ENCODE data around the gene HMOX1. TPM values are rescaled to one million over a fixed set of nuclear protein-coding genes. Genes with fewer than 3 reads are reported as not detected.

Gene HMOX1
- total and polyA plus RNA-seq, 2 of the 8 experiments (the other 6 are each of a cell fraction or from before 2014, with no cell fraction given) = 25.0 to 41.6 TPM

GRCh38 chr22:35422145-35422544 lies 41.2 kb downstream of the HMOX1 start:
- H4K8ac ChIP-seq (ENCODE audit: extremely low read depth, insufficient read depth, low read length) = no peak overlapping the region
- H3K79me1 ChIP-seq (ENCODE audit: low read depth, low read length) = peaks cover 3% of the 10 kb centered on the region; the same call in 1 of the 2 replicates
- no peak overlapping the region for H3K56ac ChIP-seq (replicated peaks; ENCODE audit: insufficient read length, low read depth, low read length)
- H4K20me1 ChIP-seq (replicated peaks in 1 of 2; ENCODE audit: control insufficient read depth in 1 of 2, insufficient read depth in 2 of 2, low read length in 2 of 2) = peaks cover 22 to 30% of the 10 kb centered on the region in 2 experiments
- no peak overlapping the region for H3K27ac ChIP-seq (ENCODE audit: low read depth, low read length)
- DNase-seq (ENCODE audit: low read depth in 1 of 2, low spot score in 2 of 2) = no peak
- no peaks in the 10 kb centered on the region for H3K27me3 ChIP-seq (replicated peaks in 1 of 4; ENCODE audit: control insufficient read depth in 3 of 4, extremely low read depth in 1 of 4, insufficient read depth in 3 of 4, low read length in 3 of 4)
- FAIRE-seq = no peak
- H3K9ac ChIP-seq (replicated peaks in 1 of 4; ENCODE audit: extremely low read depth in 1 of 4, low read depth in 3 of 4, low read length in 3 of 4) = no peak overlapping the region
- H3K4me2 ChIP-seq (ENCODE audit: insufficient read depth in 1 of 2, low read depth in 2 of 2, low read length in 2 of 2) = no peak overlapping the region
- no peak overlapping the region for H2BK15ac ChIP-seq (ENCODE audit: low read length)
- no peaks in the 10 kb centered on the region for H3K9me3 ChIP-seq (ENCODE audit: insufficient read depth in 2 of 2, low read depth in 1 of 2, low read length in 1 of 2)
- H2AFZ ChIP-seq (ENCODE audit: low read length) = no peak overlapping the region
- no peak overlapping the region for H3K4me3 ChIP-seq (ENCODE audit: extremely low read depth in 1 of 4, insufficient read depth in 2 of 4, low read depth in 3 of 4, low read length in 4 of 4)
- peaks cover 3 to 13% (median 7%) of the 10 kb centered on the region in 4 experiments; a peak in 6 of 7 replicates for H3K4me1 ChIP-seq (replicated peaks in 1 of 4; ENCODE audit: control insufficient read depth in 3 of 4, insufficient read depth in 4 of 4, low read length in 3 of 4)
- no peak overlapping the region for H2BK20ac ChIP-seq (ENCODE audit: low read length)
- H3K23ac ChIP-seq (ENCODE audit: insufficient read length) = no peak overlapping the region
- no peak overlapping the region for H2AK5ac ChIP-seq (ENCODE audit: low read depth, low read length)
- ChIA-PET POLR2A (ENCODE audit: partially characterized antibody) (interaction anchor here (1.4 to 57.4 kb wide), 4 partner anchors 7 to 87 kb away, joined by 3 to 1995 read pairs (median 1000); partner anchors contain the start of genes HMOX1 and MCM5), CTCF (ENCODE audit: partially characterized antibody) (interaction anchor here (0.9 to 11.3 kb wide), 8 partner anchors 9 to 126 kb away, joined by 3 to 122 read pairs (median 5); no protein-coding TSS in a partner anchor)
- TF ChIP-seq RXRA (IDR thresholded peaks at IDR 0.05; ENCODE audit: insufficient read depth, low read depth, low read length) (no peak), TEAD4 (IDR thresholded peaks at IDR 0.05; ENCODE audit: low read depth, low read length) (no peak), E2F6 (IDR thresholded peaks at IDR 0.05) (no peak), ATF3 (IDR thresholded peaks at IDR 0.05; ENCODE audit: insufficient read depth, low read depth, low read length) (no peak), ATF2 (IDR thresholded peaks at IDR 0.05; ENCODE audit: low read length) (no peak), ZNF274 (IDR thresholded peaks at IDR 0.05; ENCODE audit: borderline replicate concordance, extremely low read depth, low read length) (no peak), POLR2AphosphoS5 (IDR thresholded peaks at IDR 0.05; ENCODE audit: low read depth, low read length) (peak; percentile 68; the same call in 1 of the 2 replicates), GTF2F1 (IDR thresholded peaks at IDR 0.05; ENCODE audit: borderline replicate concordance, low read depth, low read length) (no peak), CHD1 (IDR thresholded peaks at IDR 0.05; ENCODE audit: low read depth, low read length) (no peak)
- H3K18ac ChIP-seq (ENCODE audit: extremely low read depth, low read length) = no peak overlapping the region
- H2BK120ac ChIP-seq (replicated peaks; ENCODE audit: low read depth, low read length) = no peak overlapping the region
- no peak overlapping the region for H4K91ac ChIP-seq (replicated peaks; ENCODE audit: insufficient read length, low read length)
- H4K5ac ChIP-seq (ENCODE audit: insufficient read length, low read depth, low read length) = no peak overlapping the region
- WGBS, 2 experiments (ENCODE audit: extremely low coverage in 1 of 2, insufficient coverage in 1 of 2, insufficient read length in 1 of 2, insufficient replicate concordance in 2 of 2, low coverage in 1 of 2, low lambda C conversion rate in 2 of 2, missing lambda C conversion rate in 1 of 2) = 79% methylated on average over 4 of the region's 4 CpGs; no CpG with 5 or more reads in 1 of the 2 experiments
- peaks cover 62 to 87% (median 82%) of the 10 kb centered on the region in 4 experiments for H3K36me3 ChIP-seq (ENCODE audit: control insufficient read depth in 2 of 4, insufficient read depth in 4 of 4, low read length in 3 of 4)
- peaks cover 0 to 9% of the 10 kb centered on the region in 2 experiments; a peak in 1 of 4 replicates for H3K79me2 ChIP-seq (ENCODE audit: control insufficient read depth in 1 of 2, insufficient read depth in 2 of 2, low read length in 2 of 2)
- no peak overlapping the region for H2BK12ac ChIP-seq (ENCODE audit: low read depth, low read length)
- no peaks in the 10 kb centered on the region for H3K23me2 ChIP-seq (ENCODE audit: low read depth, low read length)
- H2BK5ac ChIP-seq (ENCODE audit: low read depth, low read length) = no peak overlapping the region; the same call in 1 of the 2 replicates
- no peak overlapping the region for H3K4ac ChIP-seq (replicated peaks; ENCODE audit: insufficient read length, low read depth, low read length)
- H3K14ac ChIP-seq (ENCODE audit: insufficient read length) = no peak overlapping the region
